H1 (cell line): ENCODE data around the gene ABL1. TPM values are rescaled to one million over a fixed set of nuclear protein-coding genes. Genes with fewer than 3 reads are reported as not detected.

ENCODE experiments used
- CTCF ChIA-PET: fragments of 300-600 bp; sonication (Branson Sonifier 250); formaldehyde crosslinking; loops from one replicate; lab custom pipeline; 2021; ENCODE audit not compliant: partially characterized antibody; lab: Charles Lee
- POLR2A ChIA-PET: fragments of 300-600 bp; sonication (Branson Sonifier 250); formaldehyde crosslinking; loops from one replicate; lab custom pipeline; 2021; ENCODE audit warnings: inconsistent platforms; ENCODE audit not compliant: partially characterized antibody; lab: Charles Lee
- DNase-seq, 2 experiments: peaks; one replicate each; pipeline versions ENCODE4 v3.0.0 to v3.0.0-alpha.2; 2010 to 2022; ENCODE audit warnings: low spot score in 2 of 2, low read depth in 1 of 2, mixed read lengths in 1 of 2
- FAIRE-seq: peaks from 2 replicates; lab custom pipeline; 2011; peaks lifted over from hg19 to GRCh38; lab: Jason Lieb, UNC
- H2AFZ ChIP-seq: 2 replicates; pipeline ENCODE4 v1.8.1; 2012; ENCODE audit warnings: low read length, inconsistent platforms
- H2AK5ac ChIP-seq: 2 replicates; pipeline ENCODE4 v1.6.1; 2013; ENCODE audit warnings: low read depth, low read length
- H2BK120ac ChIP-seq: replicated peaks from 2 replicates; pipeline ENCODE3; 2013; ENCODE audit warnings: low read depth, low read length, inconsistent platforms
- H2BK12ac ChIP-seq: 2 replicates; pipeline ENCODE4 v1.6.1; 2013; ENCODE audit warnings: low read depth, low read length
- H2BK15ac ChIP-seq: 2 replicates; pipeline ENCODE4 v1.6.1; 2013; ENCODE audit warnings: low read length
- H2BK20ac ChIP-seq: 2 replicates; pipeline ENCODE4 v1.6.1; 2013; ENCODE audit warnings: low read length
- H2BK5ac ChIP-seq: 2 replicates; pipeline ENCODE4 v1.6.1; 2013; ENCODE audit warnings: low read depth, low read length
- H3K14ac ChIP-seq: 2 replicates; pipeline ENCODE4 v1.6.1; 2013; ENCODE audit warnings: inconsistent platforms; ENCODE audit not compliant: insufficient read length
- H3K18ac ChIP-seq: 2 replicates; pipeline ENCODE4 v1.6.1; 2013; ENCODE audit warnings: low read length; ENCODE audit errors: extremely low read depth
- H3K23ac ChIP-seq: 2 replicates; pipeline ENCODE4 v1.6.1; 2013; ENCODE audit warnings: inconsistent platforms; ENCODE audit not compliant: insufficient read length
- H3K23me2 ChIP-seq: 2 replicates; pipeline ENCODE4 v1.6.1; 2013; ENCODE audit warnings: low read depth, low read length
- H3K27ac ChIP-seq: 2 replicates; pipeline ENCODE4 v1.6.1; 2011; ENCODE audit warnings: low read depth, low read length, inconsistent platforms
- H3K27me3 ChIP-seq, 4 experiments: replicated peaks in 1 of 4; 1 replicate in 1 of 4; 2 replicates in 3 of 4; pipeline versions ENCODE4 v1.6.1 to v1.8.1; 2011 to 2013; ENCODE audit warnings: low read length in 3 of 4, mild to moderate bottlenecking in 3 of 4, inconsistent platforms in 2 of 4, mixed read lengths in 2 of 4, moderate library complexity in 1 of 4; ENCODE audit not compliant: control insufficient read depth in 3 of 4, insufficient read depth in 3 of 4; ENCODE audit errors: extremely low read depth in 1 of 4
- H3K36me3 ChIP-seq, 4 experiments: 2 replicates each; pipeline versions ENCODE4 v1.6.1 to v1.8.1; 2011 to 2013; ENCODE audit warnings: mild to moderate bottlenecking in 4 of 4, low read length in 3 of 4, moderate library complexity in 2 of 4, control low read depth in 1 of 4, inconsistent platforms in 1 of 4; ENCODE audit not compliant: insufficient read depth in 4 of 4, control insufficient read depth in 2 of 4
- H3K4ac ChIP-seq: replicated peaks from 2 replicates; pipeline ENCODE3; 2013; ENCODE audit warnings: low read length, low read depth, mixed read lengths, inconsistent platforms; ENCODE audit not compliant: insufficient read length
- H3K4me1 ChIP-seq, 4 experiments: replicated peaks in 1 of 4; 1 replicate in 1 of 4; 2 replicates in 3 of 4; pipeline versions ENCODE4 v1.6.1 to v1.8.1; 2011 to 2013; ENCODE audit warnings: low read length in 3 of 4, inconsistent platforms in 2 of 4, mixed read lengths in 1 of 4; ENCODE audit not compliant: insufficient read depth in 4 of 4, control insufficient read depth in 3 of 4
- H3K4me2 ChIP-seq, 2 experiments: 2 replicates each; pipeline versions ENCODE4 v1.6.1 to v1.8.1; 2011 to 2013; ENCODE audit warnings: low read depth in 2 of 2, low read length in 2 of 2, control low read depth in 1 of 2, inconsistent platforms in 1 of 2, mild to moderate bottlenecking in 1 of 2; ENCODE audit not compliant: insufficient read depth in 1 of 2
- H3K4me3 ChIP-seq, 4 experiments: fragments of 200-600, 300-600 bp in 1 of 4; sonication (generic), shearing (Covaris generic), sonication (Bioruptor Twin) in 1 of 4; 2 replicates each; pipeline versions ENCODE4 v1.5.1 to v1.8.1; 2011 to 2016; ENCODE audit warnings: low read length in 4 of 4, low read depth in 3 of 4, control low read depth in 2 of 4, inconsistent platforms in 2 of 4, mild to moderate bottlenecking in 2 of 4, mixed read lengths in 1 of 4, moderate library complexity in 1 of 4; ENCODE audit not compliant: insufficient read depth in 2 of 4; ENCODE audit errors: extremely low read depth in 1 of 4
- H3K56ac ChIP-seq: replicated peaks from 2 replicates; pipeline ENCODE3; 2013; ENCODE audit warnings: low read depth, mild to moderate bottlenecking, mixed read lengths, low read length, inconsistent platforms; ENCODE audit not compliant: insufficient read length
- H3K79me1 ChIP-seq: 2 replicates; pipeline ENCODE4 v1.6.1; 2013; ENCODE audit warnings: low read depth, low read length, control low read depth
- H3K79me2 ChIP-seq, 2 experiments: 2 replicates each; pipeline versions ENCODE4 v1.6.1 to v1.8.1; 2012 to 2013; ENCODE audit warnings: low read length in 2 of 2, mild to moderate bottlenecking in 2 of 2, inconsistent platforms in 1 of 2; ENCODE audit not compliant: insufficient read depth in 2 of 2, control insufficient read depth in 1 of 2
- H3K9ac ChIP-seq, 4 experiments: replicated peaks in 1 of 4; 1 replicate in 1 of 4; 2 replicates in 3 of 4; pipeline versions ENCODE4 v1.6.1 to v1.8.1; 2011 to 2013; ENCODE audit warnings: low read depth in 3 of 4, low read length in 3 of 4, control low read depth in 2 of 4, mild to moderate bottlenecking in 2 of 4, moderate library complexity in 2 of 4, inconsistent platforms in 1 of 4; ENCODE audit errors: extremely low read depth in 1 of 4
- H3K9me3 ChIP-seq, 2 experiments: 2 replicates each; pipeline versions ENCODE4 v1.6.1 to v1.8.1; 2012 to 2013; ENCODE audit warnings: mild to moderate bottlenecking in 2 of 2, moderate library complexity in 2 of 2, control low read depth in 1 of 2, inconsistent platforms in 1 of 2, low read depth in 1 of 2, low read length in 1 of 2, mixed read lengths in 1 of 2; ENCODE audit not compliant: insufficient read depth in 2 of 2
- H4K20me1 ChIP-seq, 2 experiments: replicated peaks in 1 of 2; 2 replicates each; pipeline versions ENCODE3 to v1.8.1; 2011 to 2013; ENCODE audit warnings: inconsistent platforms in 2 of 2, low read length in 2 of 2, mild to moderate bottlenecking in 1 of 2; ENCODE audit not compliant: insufficient read depth in 2 of 2, control insufficient read depth in 1 of 2
- H4K5ac ChIP-seq: 2 replicates; pipeline ENCODE4 v1.6.1; 2013; ENCODE audit warnings: low read length, low read depth, mixed read lengths, inconsistent platforms; ENCODE audit not compliant: insufficient read length
- H4K8ac ChIP-seq: 2 replicates; pipeline ENCODE4 v1.8.0; 2013; ENCODE audit warnings: mild to moderate bottlenecking, moderate library complexity, low read length, inconsistent platforms; ENCODE audit not compliant: insufficient read depth; ENCODE audit errors: extremely low read depth
- H4K91ac ChIP-seq: replicated peaks from 2 replicates; pipeline ENCODE3; 2013; ENCODE audit warnings: low read length, mixed read lengths, inconsistent platforms; ENCODE audit not compliant: insufficient read length
- E2F6 ChIP-seq: IDR thresholded peaks from 2 replicates; pipeline ENCODE4 v1.6.1; 2012; ENCODE audit warnings: inconsistent platforms
- FOSL1 ChIP-seq: IDR thresholded peaks from 2 replicates; pipeline ENCODE4 v1.6.1; 2011; ENCODE audit warnings: mild to moderate bottlenecking, low read depth, low read length, moderate library complexity; ENCODE audit not compliant: insufficient read depth
- GABPA ChIP-seq: IDR thresholded peaks from 2 replicates; pipeline ENCODE4 v1.6.1; 2011; ENCODE audit warnings: mild to moderate bottlenecking, low read length, moderate library complexity, borderline replicate concordance; ENCODE audit not compliant: insufficient read depth
- KDM4A ChIP-seq: IDR thresholded peaks from one replicate; pipeline ENCODE4 v1.7.1; 2012; ENCODE audit warnings: low read depth, mild to moderate bottlenecking, moderate library complexity, low read length, inconsistent platforms; ENCODE audit not compliant: severe bottlenecking
- POLR2A ChIP-seq, 2 experiments: IDR thresholded peaks; 1 replicate in 1 of 2; 2 replicates in 1 of 2; pipeline ENCODE4 v1.6.1; 2011; ENCODE audit warnings: low read depth in 2 of 2, low read length in 2 of 2, mild to moderate bottlenecking in 2 of 2; ENCODE audit errors: control extremely low read depth in 1 of 2
- RFX5 ChIP-seq: IDR thresholded peaks from 2 replicates; pipeline ENCODE4 v1.6.1; 2011; ENCODE audit warnings: low read depth, low read length, improper control_type of control experiment, borderline replicate concordance
- RXRA ChIP-seq: IDR thresholded peaks from 2 replicates; pipeline ENCODE4 v1.6.1; 2011; ENCODE audit warnings: low read depth, mild to moderate bottlenecking, low read length, moderate library complexity; ENCODE audit not compliant: insufficient read depth
- TCF12 ChIP-seq: IDR thresholded peaks from 2 replicates; pipeline ENCODE4 v1.6.1; 2011; ENCODE audit warnings: low read depth, mild to moderate bottlenecking, low read length
- TEAD4 ChIP-seq: IDR thresholded peaks from 2 replicates; pipeline ENCODE4 v1.6.1; 2012; ENCODE audit warnings: low read depth, low read length, inconsistent platforms, mixed read lengths
- WGBS, 2 experiments: shearing (Covaris generic) in 1 of 2; methylation state at CpG; one replicate each; pipeline versions ENCODE4 v1.1.6 to v1.1.7; 2013 to 2015; ENCODE audit warnings: low lambda C conversion rate in 2 of 2, mixed read lengths in 2 of 2, inconsistent platforms in 1 of 2, low coverage in 1 of 2, missing lambda C conversion rate in 1 of 2; ENCODE audit not compliant: insufficient replicate concordance in 2 of 2, insufficient coverage in 1 of 2, insufficient read length in 1 of 2; ENCODE audit errors: extremely low coverage in 1 of 2, missing lambda C conversion rate in 1 of 2; 5-methylcytosine and 5-hydroxymethylcytosine counted together
- polyA plus RNA-seq, 7 experiments: library from polyadenylated mRNA; depleted of rRNA in 3 of 7; stranded (reverse) in 5 of 7; unstranded in 2 of 7; fragments of >200 nt in 5 of 7; fragments of 200-250 nt in 2 of 7; gene quantifications; 1 replicate in 5 of 7; 2 replicates in 1 of 7; 4 replicates in 1 of 7; pipeline versions ENCODE4 v1.2.1 to v1.2.3, GENCODE V29; 2011 to 2013; ENCODE audit warnings: missing spikeins in 2 of 7, mixed read lengths in 2 of 7
- total RNA-seq: library from RNA; stranded (reverse); fragmentation: NEBNext Ultra II Directional; extraction: Animal tissue kit (Norgen Biotek cat#: 25700); gene quantifications from 2 replicates; pipeline ENCODE4 v1.2.1, GENCODE V29; 2021

ABL1 gene
- total and polyA plus RNA-seq, 2 of the 8 experiments (the other 6 are each of a cell fraction or from before 2014, with no cell fraction given): 35.3 to 104 TPM

DNA sequence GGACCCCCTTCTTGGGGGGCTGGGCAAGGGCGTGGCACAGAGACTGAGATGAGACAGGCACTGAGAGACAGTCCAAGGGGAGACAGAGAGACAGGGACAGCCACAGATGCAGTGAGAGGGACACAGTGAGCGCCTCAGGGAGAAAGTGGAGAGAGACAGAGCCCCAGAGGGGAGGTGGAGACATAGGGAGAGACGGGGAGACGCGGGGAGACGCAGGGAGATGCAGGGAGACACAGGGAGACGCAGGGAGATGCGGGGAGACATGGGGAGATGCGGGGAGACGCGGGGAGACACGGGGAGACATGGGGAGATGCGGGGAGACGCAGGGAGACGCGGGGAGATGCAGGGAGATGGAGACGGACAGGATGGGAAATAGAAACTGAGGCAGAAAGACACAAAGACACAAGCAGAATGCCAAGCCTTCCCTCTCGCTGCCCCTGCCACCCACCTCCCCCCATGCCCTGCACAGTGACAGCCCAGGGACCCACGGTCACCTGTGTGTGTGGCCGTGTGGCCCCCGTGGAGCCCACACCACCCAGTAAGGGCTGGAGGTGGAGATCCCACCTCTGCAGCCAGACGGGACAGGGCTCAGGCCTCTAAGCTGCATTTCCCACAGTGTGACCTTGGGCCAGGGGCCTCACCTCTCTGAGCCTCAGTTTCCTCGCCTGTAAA is 95.2 kb downstream of the ABL1 start:
- Histone ChIP-seq H3K9me3 (no peaks in the 10 kb centered on the region), H3K27ac (no peak overlapping the region), H3K9ac (no peak overlapping the region), H4K20me1 (no peaks in the 10 kb centered on the region), H3K4me3 (no peak overlapping the region), H3K79me2 (no peaks in the 10 kb centered on the region), H3K23ac (no peak overlapping the region), H2BK15ac (no peak overlapping the region), H3K79me1 (no peaks in the 10 kb centered on the region), H2AFZ (no peak overlapping the region), H2BK120ac (no peak overlapping the region), H3K36me3 (no peaks in the 10 kb centered on the region), H2BK5ac (no peak overlapping the region; the same call in 1 of the 2 replicates), H4K5ac (no peak overlapping the region), H2AK5ac (no peak overlapping the region), H4K8ac (no peak overlapping the region), H3K23me2 (no peaks in the 10 kb centered on the region), H2BK20ac (no peak overlapping the region), H3K56ac (no peak overlapping the region), H3K18ac (no peak overlapping the region), H4K91ac (peak overlapping the region; percentile 57), H2BK12ac (no peak overlapping the region), H3K4ac (no peak overlapping the region), H3K27me3 (no peaks in the 10 kb centered on the region; a peak in 1 of 7 replicates), H3K4me2 (no peak overlapping the region), H3K4me1 (peaks cover 0 to 23% (median 19%) of the 10 kb centered on the region in 4 experiments; a peak in 6 of 7 replicates), H3K14ac (no peak overlapping the region)
- no peak for TF ChIP-seq RFX5
- TF ChIP-seq KDM4A: no peak
- TF ChIP-seq GABPA: no peak
- no peak for TF ChIP-seq FOSL1
- TF ChIP-seq E2F6: no peak
- no peak for TF ChIP-seq POLR2A (IDR thresholded peaks at IDR 0.05; ENCODE audit: control extremely low read depth in 1 of 2, low read depth in 2 of 2, low read length in 2 of 2)
- TF ChIP-seq TCF12: no peak
- TF ChIP-seq TEAD4: no peak
- TF ChIP-seq RXRA: no peak
- no peak for DNase-seq
- CTCF ChIA-PET: interaction anchor here (0.6 to 7.8 kb wide), 5 partner anchors 9 to 122 kb away, joined by 3 to 38 read pairs (median 4); no protein-coding TSS in a partner anchor
- FAIRE-seq: no peak
- WGBS, 2 experiments: 81% methylated on average over 23 of the region's 23 CpGs; no CpG with 5 or more reads in 1 of the 2 experiments
- POLR2A ChIA-PET: no interaction called here
